Astrocyte of the cerebellum (primary cell): ENCODE results near the gene PLK2.

Experiments
- DNase-seq: peaks from one replicate; pipeline ENCODE4 v3.0.0-alpha.2; 2011; ENCODE audit warnings: low read depth
- H3K4me3 ChIP-seq: 2 replicates; pipeline ENCODE4 v1.5.1; 2011; ENCODE audit warnings: mild to moderate bottlenecking, low read depth, low read length, moderate library complexity
- CTCF ChIP-seq: IDR thresholded peaks from 2 replicates; pipeline ENCODE4 v1.5.1; 2012; ENCODE audit warnings: low read length, low read depth, moderate library complexity, mild to moderate bottlenecking; ENCODE audit errors: missing control alignments
- in situ Hi-C: cut with HindIII; loops from 2 replicates; pipeline ENCODE4 v1.10.0; 2017; ENCODE audit warnings: low sequenced_read_pairs

PLK2 gene

GRCh38 chr5:58496488-58496887 lies 36.6 kb upstream of the PLK2 start:
- TF ChIP-seq CTCF: no peak
- in situ Hi-C loops: loop anchor here (5.0 kb wide), 1 partner anchor 356 kb away; no protein-coding TSS in a partner anchor
- no peak overlapping the region for H3K4me3 ChIP-seq
- DNase-seq: no peak

GRCh38 chr5:58493141-58493540 lies 33.3 kb upstream of the PLK2 start:
- in situ Hi-C loops: no loop called here
- DNase-seq: no peak
- H3K4me3 ChIP-seq: no peak overlapping the region
- TF ChIP-seq CTCF: no peak

- TF ChIP-seq CTCF: no peak
- no peak within 1 kb of the TSS for H3K4me3 ChIP-seq
- in situ Hi-C loops: no loop called here
- DNase-seq: no peak
Observed at GRCh38 chr5:58491216-58491892, 31.5 kb upstream of the PLK2 start, which contains the start of gene GAPT. TSS of gene GAPT (plus strand) at chr5:58491435. CDS start at chr5:58494537, 3,102 bp downstream.

GRCh38 chr5:58490402-58491050 lies 30.6 kb upstream of the PLK2 start:
- in situ Hi-C loops: no loop called here
- no peak overlapping the region for H3K4me3 ChIP-seq
- no peak for TF ChIP-seq CTCF
- DNase-seq: no peak

GRCh38 chr5:58486290-58486689 lies 26.4 kb upstream of the PLK2 start:
- DNase-seq: no peak
- no peak for TF ChIP-seq CTCF
- in situ Hi-C loops: no loop called here
- no peak overlapping the region for H3K4me3 ChIP-seq

- no peak overlapping the region for H3K4me3 ChIP-seq
- in situ Hi-C loops: no loop called here
- DNase-seq: no peak
- no peak for TF ChIP-seq CTCF
Observed at GRCh38 chr5:58484505-58484904, 24.6 kb upstream of the PLK2 start.
